WTC11 (cell line): ENCODE measurements around the gene KITLG. TPM values are rescaled to one million over a fixed set of nuclear protein-coding genes. Genes with fewer than 3 reads are reported as not detected.

ENCODE experiments used
- ATAC-seq: fragments of 200-7000 bp; cut with Tn5 transposase; 2 replicates; pipeline ENCODE4 v1.10.0; 2021; ENCODE audit warnings: mild to moderate bottlenecking, moderate library complexity
- CTCF ChIA-PET: fragments of 300-600 bp; sonication (Branson Sonifier 250); formaldehyde crosslinking; loops from one replicate; lab custom pipeline; 2021; ENCODE audit warnings: antibody characterized with exemption; lab: Charles Lee
- POLR2A ChIA-PET: fragments of 350-600 bp; sonication (Branson Sonifier 250); formaldehyde crosslinking; loops from one replicate; lab custom pipeline; 2021; ENCODE audit warnings: antibody characterized with exemption; lab: Charles Lee
- DNase-seq: peaks from one replicate; pipeline ENCODE4 v3.0.0; 2021; ENCODE audit warnings: low spot score
- H3K27ac Mint-ChIP-seq: 2 replicates; pipeline ENCODE4 v1.8.0; 2021; ENCODE audit warnings: mixed read lengths
- H3K27me3 Mint-ChIP-seq: 2 replicates; pipeline ENCODE4 v1.8.0; 2021; ENCODE audit warnings: low read depth, mild to moderate bottlenecking, moderate library complexity, mixed read lengths
- H3K36me3 Mint-ChIP-seq: 2 replicates; pipeline ENCODE4 v1.8.0; 2021; ENCODE audit warnings: mixed read lengths
- H3K4me1 Mint-ChIP-seq: 2 replicates; pipeline ENCODE4 v1.8.0; 2022; ENCODE audit warnings: mixed read lengths
- H3K4me3 Mint-ChIP-seq: 2 replicates; pipeline ENCODE4 v1.8.0; 2021; ENCODE audit warnings: mild to moderate bottlenecking, moderate library complexity, mixed read lengths
- H3K9me3 Mint-ChIP-seq: 2 replicates; pipeline ENCODE4 v1.8.0; 2021; ENCODE audit warnings: mixed read lengths
- AR ChIP-seq: fragments of 250-450 bp; sonication (Bioruptor Pico); IDR thresholded peaks from 2 replicates; pipeline ENCODE4 v1.9.0; 2021; ENCODE audit warnings: mild to moderate bottlenecking
- ATF2 ChIP-seq: sonication (generic); formaldehyde crosslinking; IDR thresholded peaks from 2 replicates; pipeline ENCODE4 v1.8.1; 2022; ENCODE audit warnings: low read depth, missing genetic modification reagents, borderline replicate concordance
- ATF6 ChIP-seq: sonication (generic); formaldehyde crosslinking; IDR thresholded peaks from 2 replicates; pipeline ENCODE4 v1.8.1; 2023; ENCODE audit warnings: mild to moderate bottlenecking, missing genetic modification reagents
- CREM ChIP-seq: sonication (generic); formaldehyde crosslinking; IDR thresholded peaks from 2 replicates; pipeline ENCODE4 v1.8.1; 2022; ENCODE audit warnings: mild to moderate bottlenecking, missing genetic modification reagents, moderate library complexity
- CTCF ChIP-seq: fragments of 200-600 bp; IDR thresholded peaks from 2 replicates; pipeline ENCODE4 v1.8.0; 2022; ENCODE audit warnings: antibody characterized with exemption
- E2F5 ChIP-seq: sonication (generic); formaldehyde crosslinking; IDR thresholded peaks from 2 replicates; pipeline ENCODE4 v1.8.1; 2022; ENCODE audit warnings: mild to moderate bottlenecking, moderate library complexity, missing genetic modification reagents
- FOXP1 ChIP-seq: sonication (generic); formaldehyde crosslinking; IDR thresholded peaks from 2 replicates; pipeline ENCODE4 v1.8.0; 2022; ENCODE audit warnings: missing genetic modification reagents, mild to moderate bottlenecking, moderate library complexity, borderline replicate concordance
- GTF2I ChIP-seq: fragments of 250-450 bp; sonication (Bioruptor Pico); conservative IDR thresholded peaks from 2 replicates; pipeline ENCODE4 v1.4.0; 2021; ENCODE audit warnings: mild to moderate bottlenecking
- JUN ChIP-seq: sonication (generic); formaldehyde crosslinking; IDR thresholded peaks from 2 replicates; pipeline ENCODE4 v1.8.0; 2023; ENCODE audit warnings: mild to moderate bottlenecking, missing genetic modification reagents
- MLX ChIP-seq: sonication (generic); formaldehyde crosslinking; IDR thresholded peaks from 2 replicates; pipeline ENCODE4 v1.8.1; 2023; ENCODE audit warnings: mild to moderate bottlenecking, missing genetic modification reagents, moderate library complexity
- MYBL2 ChIP-seq: sonication (generic); formaldehyde crosslinking; IDR thresholded peaks from 2 replicates; pipeline ENCODE4 v1.8.1; 2023; ENCODE audit warnings: mild to moderate bottlenecking, moderate library complexity, missing genetic modification reagents
- NFYB ChIP-seq: sonication (generic); formaldehyde crosslinking; conservative IDR thresholded peaks from 2 replicates; pipeline ENCODE4 v1.8.0; 2022; ENCODE audit warnings: low read depth, missing genetic modification reagents
- NR3C1 ChIP-seq: sonication (generic); formaldehyde crosslinking; conservative IDR thresholded peaks from 2 replicates; pipeline ENCODE4 v1.8.1; 2023; ENCODE audit warnings: low read depth, mild to moderate bottlenecking, missing genetic modification reagents
- RELA ChIP-seq: sonication (generic); formaldehyde crosslinking; IDR thresholded peaks from 2 replicates; pipeline ENCODE4 v1.8.1; 2022; ENCODE audit warnings: missing genetic modification reagents, mild to moderate bottlenecking, borderline replicate concordance
- SMAD3 ChIP-seq: sonication (generic); formaldehyde crosslinking; IDR thresholded peaks from 2 replicates; pipeline ENCODE4 v1.8.0; 2022; ENCODE audit warnings: missing genetic modification reagents, mild to moderate bottlenecking, borderline replicate concordance
- SOX15 ChIP-seq: fragments of 250-450 bp; sonication (Bioruptor Pico); IDR thresholded peaks from 2 replicates; pipeline ENCODE4 v1.9.0; 2021; ENCODE audit warnings: mild to moderate bottlenecking
- SP1 ChIP-seq: sonication (generic); formaldehyde crosslinking; conservative IDR thresholded peaks from 2 replicates; pipeline ENCODE4 v1.8.1; 2022; ENCODE audit warnings: missing genetic modification reagents
- USF2 ChIP-seq: sonication (generic); formaldehyde crosslinking; IDR thresholded peaks from 2 replicates; pipeline ENCODE4 v1.8.1; 2023; ENCODE audit warnings: mild to moderate bottlenecking, missing genetic modification reagents, moderate library complexity
- ZNF317 ChIP-seq: sonication (generic); formaldehyde crosslinking; IDR thresholded peaks from 2 replicates; pipeline ENCODE4 v1.8.1; 2023; ENCODE audit warnings: low read depth, mild to moderate bottlenecking, moderate library complexity, missing genetic modification reagents, borderline replicate concordance
- ZNF425 ChIP-seq: fragments of 250-450 bp; sonication (Bioruptor Pico); conservative IDR thresholded peaks from 2 replicates; pipeline ENCODE4 v1.9.0; 2021; ENCODE audit warnings: mild to moderate bottlenecking
- total RNA-seq: library from RNA; stranded (reverse); gene quantifications from 3 replicates; pipeline ENCODE4 v1.2.3, GENCODE V29; 2021

The KITLG gene
- total RNA-seq, 1 experiment from 2014 or later = 12.5 TPM

- TF ChIP-seq SP1 (CRISPR knock-in tag) (no peak), E2F5 (no peak), ATF2 (CRISPR knock-in tag) (no peak), ATF6 (CRISPR knock-in tag) (no peak), FOXP1 (CRISPR knock-in tag) (no peak), CREM (no peak), ZNF317 (CRISPR knock-in tag) (no peak), MLX (CRISPR knock-in tag) (no peak), NR3C1 (CRISPR knock-in tag) (no peak)
Observed at GRCh38 chr12:88530868-88531267, 49.4 kb downstream of the KITLG start (continued).

GRCh38 chr12:88529531-88530488 lies 50.5 kb downstream of the KITLG start:
- H3K4me3 Mint-ChIP-seq = no peak overlapping the region
- no peak for DNase-seq
- H3K36me3 Mint-ChIP-seq = peaks cover 12% of the 10 kb centered on the region
- peaks cover 13% of the 10 kb centered on the region for H3K9me3 Mint-ChIP-seq
- ATAC-seq = no peak
- CTCF ChIA-PET = no interaction called here
- H3K27me3 Mint-ChIP-seq = no peaks in the 10 kb centered on the region
- POLR2A ChIA-PET = no interaction called here
- H3K4me1 Mint-ChIP-seq = peaks cover 13% of the 10 kb centered on the region
- H3K27ac Mint-ChIP-seq = no peak overlapping the region
- no peak for TF ChIP-seq SOX15
- no peak for TF ChIP-seq AR (CRISPR knock-in tag)
- TF ChIP-seq SP1 (CRISPR knock-in tag) = no peak
- no peak for TF ChIP-seq MYBL2 (CRISPR knock-in tag)
- TF ChIP-seq ZNF425 (CRISPR knock-in tag) = no peak
- no peak for TF ChIP-seq E2F5
- TF ChIP-seq GTF2I = no peak
- no peak for TF ChIP-seq USF2 (CRISPR knock-in tag)
- no peak for TF ChIP-seq NFYB (CRISPR knock-in tag)
- TF ChIP-seq JUN (CRISPR knock-in tag) = no peak
- TF ChIP-seq RELA (CRISPR knock-in tag) = no peak
- TF ChIP-seq CTCF = no peak
- TF ChIP-seq SMAD3 (CRISPR knock-in tag) = no peak
- TF ChIP-seq CREM = no peak
